ENCODE data around the gene SYPL2. TPM values are rescaled to one million over a fixed set of nuclear protein-coding genes. Genes with fewer than 3 reads are reported as not detected.
A peak's percentile ranks its signal among the peaks of the same experiment; 100 is the strongest.

The SYPL2 gene
- total and polyA plus RNA-seq, 11 donors, result 11.3 to 39.7 (median 25.4) TPM

DNA sequence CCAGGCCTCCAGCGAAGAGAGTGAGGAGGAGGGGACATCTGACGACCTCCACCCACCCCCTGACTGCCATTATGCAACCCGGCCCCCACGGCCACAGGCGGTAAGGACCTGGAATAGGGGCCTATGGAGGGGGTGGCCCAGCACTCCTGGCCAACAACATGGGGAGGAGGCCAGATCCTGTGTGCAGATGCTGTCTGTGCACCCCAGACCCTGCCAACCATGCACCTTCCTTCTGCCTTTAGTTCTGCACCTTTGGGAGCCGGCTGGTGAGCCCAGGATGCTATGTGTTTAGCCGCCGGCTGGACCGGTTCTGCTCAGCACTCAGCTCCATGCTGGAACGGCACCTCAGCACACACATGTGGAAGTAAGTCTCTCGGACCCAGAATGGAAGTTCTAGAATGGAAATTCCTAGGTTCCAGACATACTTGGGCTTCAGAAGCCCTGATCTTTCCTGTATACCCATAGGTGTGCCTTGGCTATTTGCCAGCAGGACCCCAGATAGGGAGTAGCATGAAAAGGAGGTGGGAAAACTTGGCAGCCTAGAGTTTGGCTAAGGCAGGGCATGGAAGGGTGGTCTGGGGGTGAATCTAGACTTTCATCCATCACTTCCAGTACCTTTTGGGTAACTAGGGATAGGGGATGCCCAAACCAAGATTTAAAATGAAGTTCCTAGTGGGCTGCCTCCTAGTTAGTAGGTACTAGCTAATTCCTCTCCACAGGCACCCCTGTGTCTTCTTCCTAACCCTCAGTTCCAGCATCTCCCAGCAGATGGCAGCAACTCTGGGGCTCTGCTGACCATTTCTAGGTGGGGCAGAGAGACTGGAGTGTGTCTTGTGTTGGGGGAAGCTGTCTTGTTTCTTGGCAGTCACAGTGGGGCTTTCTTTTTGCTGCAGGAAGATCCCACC lies 23.9 kb downstream of the SYPL2 start:
- peak overlapping the region in 3 of 12 donors; percentile 7 to 41 (median 13) for H3K27ac ChIP-seq
- DNase-seq (peak in 4 of 5 donors; percentile 63 to 75 (median 66)), ATAC-seq (peak in 3 of 4 donors; percentile 42 to 59 (median 47))
- no peak overlapping the region for H3K4me3 ChIP-seq
- intact Hi-C loops (cut with DNase I), result loop anchor here in 7 of 10 donors (1.0 to 2.0 kb wide), 3 partner anchors 41 to 43 kb away; no protein-coding TSS in a partner anchor
- peaks cover 0 to 27% (median 7%) of the 10 kb centered on the region in 9 donors for H3K36me3 ChIP-seq
- H3K4me1 ChIP-seq, result peaks cover 0 to 30% (median 20%) of the 10 kb centered on the region in 12 donors
- H3K9me3 ChIP-seq, result no peaks in the 10 kb centered on the region
- WGBS, 4 donors, result 87 to 96% (median 91%) methylated on average over 11 of the region's 11 CpGs
- TF ChIP-seq POLR2A (IDR thresholded peaks at IDR 0.05), result no peak
- TF ChIP-seq, protein P1, sequence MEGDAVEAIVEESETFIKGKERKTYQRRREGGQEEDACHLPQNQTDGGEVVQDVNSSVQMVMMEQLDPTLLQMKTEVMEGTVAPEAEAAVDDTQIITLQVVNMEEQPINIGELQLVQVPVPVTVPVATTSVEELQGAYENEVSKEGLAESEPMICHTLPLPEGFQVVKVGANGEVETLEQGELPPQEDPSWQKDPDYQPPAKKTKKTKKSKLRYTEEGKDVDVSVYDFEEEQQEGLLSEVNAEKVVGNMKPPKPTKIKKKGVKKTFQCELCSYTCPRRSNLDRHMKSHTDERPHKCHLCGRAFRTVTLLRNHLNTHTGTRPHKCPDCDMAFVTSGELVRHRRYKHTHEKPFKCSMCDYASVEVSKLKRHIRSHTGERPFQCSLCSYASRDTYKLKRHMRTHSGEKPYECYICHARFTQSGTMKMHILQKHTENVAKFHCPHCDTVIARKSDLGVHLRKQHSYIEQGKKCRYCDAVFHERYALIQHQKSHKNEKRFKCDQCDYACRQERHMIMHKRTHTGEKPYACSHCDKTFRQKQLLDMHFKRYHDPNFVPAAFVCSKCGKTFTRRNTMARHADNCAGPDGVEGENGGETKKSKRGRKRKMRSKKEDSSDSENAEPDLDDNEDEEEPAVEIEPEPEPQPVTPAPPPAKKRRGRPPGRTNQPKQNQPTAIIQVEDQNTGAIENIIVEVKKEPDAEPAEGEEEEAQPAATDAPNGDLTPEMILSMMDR (IDR thresholded peaks at IDR 0.05), result peak; percentile 74 to 89 (median 83)
- no peaks in the 10 kb centered on the region for H3K27me3 ChIP-seq

DNA sequence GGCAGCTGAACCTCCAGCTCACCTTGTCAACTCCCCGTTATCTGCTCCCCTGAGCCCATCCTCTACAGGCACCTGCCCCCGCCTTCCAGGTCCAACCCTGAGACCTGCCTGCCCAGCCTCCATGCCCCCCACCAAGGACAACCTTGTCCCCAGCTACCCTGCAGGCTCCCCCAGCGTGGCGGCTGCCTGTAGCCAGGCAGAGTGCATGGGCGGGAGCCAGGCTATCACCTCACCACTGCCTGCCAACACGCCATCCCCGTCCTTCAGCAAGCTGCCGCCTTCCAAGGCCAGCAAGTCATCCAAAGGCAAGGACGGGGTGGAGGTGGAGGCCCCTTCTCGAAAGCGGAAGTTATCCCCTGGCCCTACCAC lies 24.6 kb downstream of the SYPL2 start:
- intact Hi-C loops (cut with DNase I), result loop anchor here in 7 of 10 donors (1.0 to 2.0 kb wide), 3 partner anchors 40 to 42 kb away; no protein-coding TSS in a partner anchor
- H3K27me3 ChIP-seq, result no peaks in the 10 kb centered on the region
- no peak overlapping the region for H3K4me3 ChIP-seq
- H3K36me3 ChIP-seq, result peaks cover 0 to 31% (median 11%) of the 10 kb centered on the region in 9 donors
- no peak for TF ChIP-seq POLR2A (IDR thresholded peaks at IDR 0.05)
- TF ChIP-seq, protein P1 (IDR thresholded peaks at IDR 0.05), result no peak
- DNase-seq (peak in 2 of 5 donors; percentile 45 to 52), ATAC-seq (peak in 2 of 4 donors; percentile 4 to 19)
- no peaks in the 10 kb centered on the region for H3K9me3 ChIP-seq
- H3K27ac ChIP-seq, result peak overlapping the region in 3 of 12 donors; percentile 7 to 41 (median 13)
- H3K4me1 ChIP-seq, result peaks cover 0 to 30% (median 19%) of the 10 kb centered on the region in 12 donors
- 67 to 75% (median 70%) methylated on average over 11 of the region's 11 CpGs for WGBS, 4 donors

GRCh38 chr1:109491372-109491771 lies 25.0 kb downstream of the SYPL2 start:
- 89 to 95% (median 94%) methylated on average over 6 to 8 of the region's 8 CpGs for WGBS, 4 donors
- H3K9me3 ChIP-seq, result no peaks in the 10 kb centered on the region
- DNase-seq (no peak), ATAC-seq (no peak)
- peaks cover 0 to 31% (median 15%) of the 10 kb centered on the region in 9 donors for H3K36me3 ChIP-seq
- H3K27me3 ChIP-seq, result no peaks in the 10 kb centered on the region
- H3K4me1 ChIP-seq, result peaks cover 0 to 30% (median 19%) of the 10 kb centered on the region in 12 donors
- no peak overlapping the region for H3K4me3 ChIP-seq
- TF ChIP-seq, protein P1 (IDR thresholded peaks at IDR 0.05), result no peak
- no peak for TF ChIP-seq POLR2A (IDR thresholded peaks at IDR 0.05)
- H3K27ac ChIP-seq, result peak overlapping the region in 1 of 12 donors; percentile 7
- intact Hi-C loops (cut with DNase I), result loop anchor here in 5 of 10 donors (2.0 kb wide), 2 partner anchors 39 to 41 kb away; no protein-coding TSS in a partner anchor

DNA sequence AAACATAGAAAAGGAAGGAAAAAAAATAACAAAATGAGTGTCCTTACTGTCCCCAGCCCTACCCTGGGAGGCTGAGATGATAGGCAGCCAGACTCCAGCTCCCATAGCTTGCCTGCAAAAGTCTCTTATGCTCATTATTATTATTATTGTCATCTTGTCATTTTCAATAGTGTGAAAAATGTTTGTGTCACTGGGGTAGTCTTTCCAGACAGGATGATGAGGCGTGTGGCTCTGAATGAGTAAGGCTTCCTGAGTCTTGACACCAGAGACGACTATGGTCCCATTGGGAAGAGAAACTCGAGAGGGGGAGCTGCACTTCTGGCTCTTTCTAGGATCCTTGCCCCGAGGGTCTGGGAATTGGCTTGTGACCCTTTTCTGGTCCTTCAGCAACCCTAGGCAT lies 26.4 kb downstream of the SYPL2 start:
- peaks cover 0 to 30% (median 19%) of the 10 kb centered on the region in 12 donors for H3K4me1 ChIP-seq
- intact Hi-C loops (cut with DNase I), result loop anchor here in 2 of 10 donors (1.0 to 2.0 kb wide), 2 partner anchors 38 to 40 kb away; no protein-coding TSS in a partner anchor
- no peaks in the 10 kb centered on the region for H3K27me3 ChIP-seq
- H3K27ac ChIP-seq, result no peak overlapping the region
- 51 to 66% (median 60%) methylated on average over 4 of the region's 4 CpGs for WGBS, 4 donors
- no peak for DNase-seq
- no peak for ATAC-seq
- no peaks in the 10 kb centered on the region for H3K9me3 ChIP-seq
- TF ChIP-seq POLR2A (IDR thresholded peaks at IDR 0.05), result no peak
- TF ChIP-seq, protein P1 (IDR thresholded peaks at IDR 0.05), result no peak
- no peak overlapping the region for H3K4me3 ChIP-seq
- H3K36me3 ChIP-seq, result peaks cover 0 to 42% (median 28%) of the 10 kb centered on the region in 9 donors

Data from heart left ventricle (tissue), 16 donors.